ENCODE data around the gene COBLL1. TPM values are rescaled to one million over a fixed set of nuclear protein-coding genes. Genes with fewer than 3 reads are reported as not detected.

COBLL1 gene
- total RNA-seq, 1 experiment from 2014 or later, result 8.0 TPM

- no TSS peak for BruUV-seq (replicated peaks)
- DNase-seq, result no peak
- no peak overlapping the region for H3K4me3 ChIP-seq
Measured at GRCh38 chr2:164887434-164888144, 46.0 kb upstream of the COBLL1 start.

GRCh38 chr2:164882276-164882675, 40.7 kb upstream of the COBLL1 start:
- Histone ChIP-seq H3K4me2 (no peak overlapping the region), H3K9me2 (ENCODE audit: insufficient read depth) (no peaks in the 10 kb centered on the region), H3K4me1 (replicated peaks; ENCODE audit: insufficient read depth) (no peaks in the 10 kb centered on the region), H4K20me1 (ENCODE audit: insufficient read depth) (no peaks in the 10 kb centered on the region), H2AFZ (no peak overlapping the region), H3K4me3 (no peak overlapping the region), H3F3A (ENCODE audit: insufficient read depth, low read depth) (no peaks in the 10 kb centered on the region), H3K27ac (no peak overlapping the region), H3K27me3 (ENCODE audit: insufficient read depth, low read depth) (no peaks in the 10 kb centered on the region), H3K79me2 (ENCODE audit: low read depth) (no peaks in the 10 kb centered on the region), H3K9me3 (ENCODE audit: insufficient read depth, low read depth) (no peaks in the 10 kb centered on the region), H3K36me3 (ENCODE audit: low read depth) (no peaks in the 10 kb centered on the region)
- TF ChIP-seq EZH2 (IDR thresholded peaks at IDR 0.05; ENCODE audit: low read depth) (no peak), CTCF (conservative IDR thresholded peaks at IDR 0.05) (no peak)
- intact Hi-C loops (cut with micrococcal nuclease; ENCODE audit: unreplicated experiment), result no loop called here
- ChIA-PET POLR2A (ENCODE audit: unreplicated experiment) (no interaction called here), CTCF (no interaction called here)
- no TSS peak for BruUV-seq (replicated peaks)
- no peak for DNase-seq

More at GRCh38 chr2:164887434-164888144, 46.0 kb upstream of the COBLL1 start:
- ChIA-PET POLR2A (ENCODE audit: unreplicated experiment) (interaction anchor here (0.6 kb wide), 1 partner anchor 46 kb away, joined by 5 read pairs; no protein-coding TSS in a partner anchor), CTCF (interaction anchor here (0.6 kb wide), 1 partner anchor 46 kb away, joined by 8 read pairs; the partner anchor contains the start of gene COBLL1)
- Histone ChIP-seq H2AFZ (no peak overlapping the region), H3K27ac (no peak overlapping the region), H3K79me2 (ENCODE audit: low read depth) (no peaks in the 10 kb centered on the region), H3K4me1 (replicated peaks; ENCODE audit: insufficient read depth) (no peaks in the 10 kb centered on the region), H3F3A (ENCODE audit: insufficient read depth, low read depth) (no peaks in the 10 kb centered on the region), H3K27me3 (ENCODE audit: insufficient read depth, low read depth) (no peaks in the 10 kb centered on the region), H3K4me2 (no peak overlapping the region), H4K20me1 (ENCODE audit: insufficient read depth) (no peaks in the 10 kb centered on the region), H3K36me3 (ENCODE audit: low read depth) (no peaks in the 10 kb centered on the region), H3K9me2 (ENCODE audit: insufficient read depth) (no peaks in the 10 kb centered on the region), H3K9me3 (ENCODE audit: insufficient read depth, low read depth) (no peaks in the 10 kb centered on the region)
- TF ChIP-seq EZH2 (IDR thresholded peaks at IDR 0.05; ENCODE audit: low read depth) (no peak), CTCF (conservative IDR thresholded peaks at IDR 0.05) (no peak)
- intact Hi-C loops (cut with micrococcal nuclease; ENCODE audit: unreplicated experiment), result no loop called here

- Histone ChIP-seq H3F3A (ENCODE audit: insufficient read depth, low read depth) (no peaks in the 10 kb centered on the region), H3K9me2 (ENCODE audit: insufficient read depth) (no peaks in the 10 kb centered on the region), H3K27me3 (ENCODE audit: insufficient read depth, low read depth) (no peaks in the 10 kb centered on the region), H3K79me2 (ENCODE audit: low read depth) (no peaks in the 10 kb centered on the region), H3K4me1 (replicated peaks; ENCODE audit: insufficient read depth) (no peaks in the 10 kb centered on the region), H4K20me1 (ENCODE audit: insufficient read depth) (no peaks in the 10 kb centered on the region), H2AFZ (no peak overlapping the region), H3K9me3 (ENCODE audit: insufficient read depth, low read depth) (no peaks in the 10 kb centered on the region), H3K4me3 (no peak overlapping the region), H3K27ac (no peak overlapping the region), H3K4me2 (no peak overlapping the region), H3K36me3 (ENCODE audit: low read depth) (no peaks in the 10 kb centered on the region)
- BruUV-seq (replicated peaks), result no TSS peak
- intact Hi-C loops (cut with micrococcal nuclease; ENCODE audit: unreplicated experiment), result no loop called here
- TF ChIP-seq CTCF (conservative IDR thresholded peaks at IDR 0.05), result no peak
- no peak for TF ChIP-seq EZH2 (IDR thresholded peaks at IDR 0.05; ENCODE audit: low read depth)
- ChIA-PET CTCF (no interaction called here), POLR2A (ENCODE audit: unreplicated experiment) (no interaction called here)
- no peak for DNase-seq
Measured at GRCh38 chr2:164881524-164881923, 39.9 kb upstream of the COBLL1 start.
